ENCODE data around the gene NPEPPS. TPM values are rescaled to one million over a fixed set of nuclear protein-coding genes. Genes with fewer than 3 reads are reported as not detected.
A peak's percentile ranks its signal among the peaks of the same experiment; 100 is the strongest.
"Not testable (repeated sequence)": the region's sequence is repeated elsewhere in the genome, so short reads cannot be mapped to it uniquely, and the experiment has no call there.

NPEPPS gene
- total RNA-seq, 6 experiments from 2014 or later, result 88.8 to 101 (median 89.9) TPM

DNA sequence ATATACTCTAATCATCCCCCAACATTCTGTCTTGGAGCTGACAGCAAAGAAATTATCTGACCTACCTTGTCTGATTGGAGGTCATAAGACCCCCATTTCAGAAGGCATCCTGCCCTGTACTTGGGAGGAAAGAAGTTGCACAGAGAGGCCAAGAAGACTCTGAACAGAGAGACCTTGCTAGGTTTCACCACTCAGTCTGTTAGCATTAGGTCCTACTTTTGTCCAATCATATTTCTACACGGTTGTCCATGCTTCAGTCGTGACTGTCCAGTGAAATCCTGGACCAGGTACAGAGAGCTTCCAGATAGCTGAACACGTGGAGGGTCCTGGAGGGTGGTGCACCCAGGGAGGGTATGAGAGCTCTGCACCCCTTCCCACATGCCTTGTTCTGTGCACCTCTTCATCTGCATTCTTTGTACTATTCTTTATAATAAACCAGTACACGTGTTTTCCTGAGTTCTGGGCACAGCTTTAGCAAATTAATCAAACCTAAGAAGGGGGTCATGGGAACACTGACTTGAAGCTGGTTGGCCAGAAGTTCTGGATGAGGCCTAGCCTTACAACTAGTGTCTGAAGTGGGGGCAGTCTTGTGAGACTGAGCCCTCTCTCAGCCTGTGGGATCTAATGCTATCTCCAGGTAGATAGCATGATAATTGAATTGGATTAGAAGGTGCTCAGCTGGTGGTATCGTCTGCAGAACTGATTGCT is 30.9 kb downstream of the NPEPPS start:
- H3K36me3 Mint-ChIP-seq (ENCODE audit: low read depth); H3K27ac Mint-ChIP-seq; H3K9me3 Mint-ChIP-seq; DNase-seq; H3K4me1 Mint-ChIP-seq (ENCODE audit: low read depth); H3K27me3 Mint-ChIP-seq (ENCODE audit: insufficient read depth); H3K4me3 Mint-ChIP-seq: not testable (repeated sequence)
- TF ChIP-seq, protein P1, sequence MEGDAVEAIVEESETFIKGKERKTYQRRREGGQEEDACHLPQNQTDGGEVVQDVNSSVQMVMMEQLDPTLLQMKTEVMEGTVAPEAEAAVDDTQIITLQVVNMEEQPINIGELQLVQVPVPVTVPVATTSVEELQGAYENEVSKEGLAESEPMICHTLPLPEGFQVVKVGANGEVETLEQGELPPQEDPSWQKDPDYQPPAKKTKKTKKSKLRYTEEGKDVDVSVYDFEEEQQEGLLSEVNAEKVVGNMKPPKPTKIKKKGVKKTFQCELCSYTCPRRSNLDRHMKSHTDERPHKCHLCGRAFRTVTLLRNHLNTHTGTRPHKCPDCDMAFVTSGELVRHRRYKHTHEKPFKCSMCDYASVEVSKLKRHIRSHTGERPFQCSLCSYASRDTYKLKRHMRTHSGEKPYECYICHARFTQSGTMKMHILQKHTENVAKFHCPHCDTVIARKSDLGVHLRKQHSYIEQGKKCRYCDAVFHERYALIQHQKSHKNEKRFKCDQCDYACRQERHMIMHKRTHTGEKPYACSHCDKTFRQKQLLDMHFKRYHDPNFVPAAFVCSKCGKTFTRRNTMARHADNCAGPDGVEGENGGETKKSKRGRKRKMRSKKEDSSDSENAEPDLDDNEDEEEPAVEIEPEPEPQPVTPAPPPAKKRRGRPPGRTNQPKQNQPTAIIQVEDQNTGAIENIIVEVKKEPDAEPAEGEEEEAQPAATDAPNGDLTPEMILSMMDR (IDR thresholded peaks at IDR 0.05), result peak; percentile 16; the same call in 1 of the 2 replicates

GRCh38 chr17:47562406-47562705 is 31.4 kb downstream of the NPEPPS start:
- not testable (repeated sequence) for DNase-seq; H3K27me3 Mint-ChIP-seq (ENCODE audit: insufficient read depth); H3K27ac Mint-ChIP-seq; H3K9me3 Mint-ChIP-seq; H3K36me3 Mint-ChIP-seq (ENCODE audit: low read depth); H3K4me3 Mint-ChIP-seq
- peaks cover 12% of the 10 kb centered on the region for H3K4me1 Mint-ChIP-seq (ENCODE audit: low read depth)

- H3K9me3 Mint-ChIP-seq; H3K27ac Mint-ChIP-seq; H3K27me3 Mint-ChIP-seq (ENCODE audit: insufficient read depth); H3K36me3 Mint-ChIP-seq (ENCODE audit: low read depth); H3K4me1 Mint-ChIP-seq (ENCODE audit: low read depth); H3K4me3 Mint-ChIP-seq: not testable (repeated sequence)
- peak; percentile 4 for DNase-seq
These were observed 36.4 kb downstream of the NPEPPS start for GRCh38 chr17:47567261-47567660.

DNA sequence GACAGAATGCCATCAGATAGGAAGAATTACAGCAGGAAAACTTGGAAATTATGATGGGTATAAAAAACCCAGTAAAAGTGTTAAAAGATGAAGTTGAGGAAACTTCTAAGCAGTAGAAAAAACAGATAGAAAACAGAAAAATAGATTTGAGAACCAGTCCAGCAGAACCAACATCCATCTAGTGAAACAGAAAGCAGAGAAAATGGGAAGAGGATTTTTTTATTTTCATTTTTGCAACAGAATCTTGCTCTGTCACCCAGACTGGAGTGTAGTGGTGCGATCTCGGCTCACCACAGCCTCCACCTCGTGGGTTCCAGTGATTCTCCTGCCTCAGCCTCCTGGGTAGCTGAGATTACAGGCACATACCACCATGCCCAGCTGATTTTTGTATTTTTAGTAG is 41.7 kb downstream of the NPEPPS start:
- DNase-seq; H3K9me3 Mint-ChIP-seq; H3K4me1 Mint-ChIP-seq (ENCODE audit: low read depth); H3K36me3 Mint-ChIP-seq (ENCODE audit: low read depth); H3K4me3 Mint-ChIP-seq; H3K27me3 Mint-ChIP-seq (ENCODE audit: insufficient read depth): not testable (repeated sequence)
- peak overlapping the region; percentile 20; the same call in 1 of the 2 replicates for H3K27ac Mint-ChIP-seq

DNA sequence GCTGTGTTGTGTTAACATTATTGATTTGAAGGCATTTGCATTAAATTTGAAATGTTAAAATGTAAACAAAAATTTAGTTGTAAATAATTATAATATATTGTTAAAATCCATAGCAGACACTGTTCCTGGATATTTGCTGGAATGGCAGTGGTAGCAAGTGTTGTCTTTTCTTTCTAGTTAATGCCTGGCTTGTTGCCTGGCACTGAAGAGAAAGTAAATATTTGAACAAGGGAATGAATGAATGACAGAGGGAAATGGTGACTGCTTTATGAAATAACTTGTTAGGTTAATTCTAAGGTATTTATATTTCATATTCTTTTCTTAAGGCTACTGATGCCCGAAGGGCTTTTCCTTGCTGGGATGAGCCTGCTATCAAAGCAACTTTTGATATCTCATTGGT is 51.5 kb downstream of the NPEPPS start:
- not testable (repeated sequence) for DNase-seq; H3K27ac Mint-ChIP-seq; H3K27me3 Mint-ChIP-seq (ENCODE audit: insufficient read depth); H3K4me3 Mint-ChIP-seq; H3K36me3 Mint-ChIP-seq (ENCODE audit: low read depth); H3K9me3 Mint-ChIP-seq; H3K4me1 Mint-ChIP-seq (ENCODE audit: low read depth)

DNA sequence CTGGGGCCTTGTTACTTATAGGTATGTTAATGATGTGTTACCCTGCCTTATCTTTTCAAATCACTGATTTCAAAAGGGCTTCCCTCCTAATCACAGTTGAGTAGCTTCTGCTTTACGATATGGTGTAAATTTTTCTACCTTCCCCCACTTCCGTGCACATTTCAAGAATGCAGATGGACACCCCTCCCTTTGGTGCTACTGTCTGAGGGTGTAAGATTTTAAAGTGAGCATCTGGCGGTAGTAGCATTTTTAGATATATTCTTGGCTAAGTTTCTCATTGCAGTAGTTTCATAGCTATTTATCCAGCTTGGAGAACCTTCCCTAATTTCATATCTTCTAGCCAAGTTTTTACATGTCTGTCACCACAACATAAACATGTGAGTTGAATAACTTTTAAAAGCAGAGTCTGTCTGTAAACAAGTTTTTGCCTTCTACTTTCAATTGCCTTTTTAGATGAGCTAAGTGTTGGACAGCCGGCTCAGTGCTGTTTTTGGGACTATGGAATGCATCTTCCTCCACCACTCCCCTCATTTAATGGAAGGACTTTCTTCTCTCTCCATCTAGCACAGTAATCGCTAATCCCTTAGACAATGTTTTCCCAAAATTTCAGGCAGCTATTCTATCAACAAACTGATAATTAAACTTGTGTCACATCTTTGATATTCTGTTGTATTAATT is 55.6 kb downstream of the NPEPPS start:
- H3K4me3 Mint-ChIP-seq; H3K27me3 Mint-ChIP-seq (ENCODE audit: insufficient read depth); H3K9me3 Mint-ChIP-seq; H3K4me1 Mint-ChIP-seq (ENCODE audit: low read depth); H3K27ac Mint-ChIP-seq; DNase-seq; H3K36me3 Mint-ChIP-seq (ENCODE audit: low read depth): not testable (repeated sequence)

DNA sequence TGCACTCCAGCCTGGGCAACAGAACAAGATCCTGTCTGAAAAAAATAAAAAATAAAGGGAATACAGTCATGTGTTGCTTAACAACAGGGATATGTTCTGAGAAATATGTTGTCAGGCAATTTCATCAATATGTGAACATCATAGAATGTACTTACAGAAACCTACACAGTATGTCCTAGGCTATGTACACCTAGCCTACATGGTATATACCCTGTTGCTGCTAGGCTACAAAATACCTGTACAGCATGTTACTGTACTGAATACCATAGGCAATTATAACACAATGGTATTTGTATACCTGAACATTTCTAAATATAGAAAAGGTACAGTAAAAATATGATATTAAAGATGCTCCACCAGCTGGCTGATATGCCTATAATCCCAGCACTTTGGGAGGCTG is 62.6 kb downstream of the NPEPPS start:
- H3K27ac Mint-ChIP-seq; H3K4me1 Mint-ChIP-seq (ENCODE audit: low read depth); H3K4me3 Mint-ChIP-seq; DNase-seq; H3K9me3 Mint-ChIP-seq; H3K27me3 Mint-ChIP-seq (ENCODE audit: insufficient read depth): not testable (repeated sequence)
- H3K36me3 Mint-ChIP-seq (ENCODE audit: low read depth), result peaks cover 19% of the 10 kb centered on the region

DNA sequence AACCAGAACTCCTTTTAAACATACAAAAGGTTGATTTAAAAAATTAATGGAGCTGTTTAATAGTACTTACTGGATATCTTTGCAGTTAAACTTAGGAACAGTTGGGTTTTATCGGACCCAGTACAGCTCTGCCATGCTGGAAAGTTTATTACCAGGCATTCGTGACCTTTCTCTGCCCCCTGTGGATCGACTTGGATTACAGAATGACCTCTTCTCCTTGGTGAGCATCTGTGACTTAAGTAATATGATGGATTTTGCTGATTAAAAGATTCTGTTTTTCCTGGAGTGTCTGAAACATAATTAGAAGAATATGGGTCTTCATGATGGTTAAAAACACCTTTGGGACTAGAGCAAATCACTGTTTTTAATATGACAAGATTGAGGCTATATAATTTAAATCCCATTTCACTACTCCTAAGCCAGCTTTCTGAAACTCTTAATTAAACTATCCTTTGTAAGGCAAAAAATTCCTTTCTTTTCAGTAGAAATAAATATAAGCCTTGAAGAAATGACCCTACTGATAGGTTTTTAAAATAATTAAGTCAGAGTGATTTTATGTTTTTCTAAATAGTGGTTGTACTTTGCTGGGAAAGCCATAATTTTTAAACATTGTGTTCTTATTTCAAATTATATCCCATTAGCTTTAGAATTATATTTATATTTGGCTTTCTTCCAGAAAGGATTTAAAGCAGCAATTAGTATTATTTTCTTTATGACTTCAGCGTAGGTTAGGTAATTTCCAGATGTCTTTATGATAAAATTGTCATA is 73.1 kb downstream of the NPEPPS start:
- peaks cover 29% of the 10 kb centered on the region for H3K4me1 Mint-ChIP-seq (ENCODE audit: low read depth)
- H3K27me3 Mint-ChIP-seq (ENCODE audit: insufficient read depth), result no peaks in the 10 kb centered on the region
- TF ChIP-seq, protein P1 (IDR thresholded peaks at IDR 0.05), result no peak
- DNase-seq, result no peak
- peak overlapping the region; percentile 54 for H3K4me3 Mint-ChIP-seq
- H3K27ac Mint-ChIP-seq, result peak overlapping the region; percentile 80
- H3K36me3 Mint-ChIP-seq (ENCODE audit: low read depth), result peaks cover 54% of the 10 kb centered on the region
- no peaks in the 10 kb centered on the region for H3K9me3 Mint-ChIP-seq

All from HFFc6 (cell line).